DOHH2 (cell line): ENCODE measurements around the gene OLFM1.

ENCODE experiments used
- CTCF ChIP-seq: fragments of 200-600 bp; sonication (generic); IDR thresholded peaks from one replicate; pipeline ENCODE4 v1.5.1; 2014; ENCODE audit warnings: antibody characterized with exemption, mild to moderate bottlenecking, low read depth, low read length; ENCODE audit not compliant: poor library complexity, severe bottlenecking
- EZH2phosphoT487 ChIP-seq: fragments of 200-600 bp; sonication (generic); IDR thresholded peaks from 2 replicates; pipeline ENCODE4 v1.6.1; 2017; ENCODE audit warnings: borderline replicate concordance, mild to moderate bottlenecking, antibody characterized with exemption, low read length, moderate library complexity, mixed read lengths

GRCh38 chr9:135051316-135052038 lies 36.0 kb upstream of the OLFM1 start:
- TF ChIP-seq CTCF (no peak), EZH2phosphoT487 (no peak)
